Heart left ventricle (tissue), 13 donors: ENCODE results near the gene ABCC8.

Experiments
- POLR2A ChIP-seq, 2 donors: fragments of 450-650 bp; IDR thresholded peaks; one replicate each; pipeline ENCODE4 v1.6.1; 2017; ENCODE audit warnings: antibody characterized with exemption in 2 of 2, mild to moderate bottlenecking in 2 of 2, moderate library complexity in 2 of 2
- TF ChIP-seq, protein P1 (sequence below), 12 donors: fragments of 200-600 bp; sonication (generic) in 4 of 12; IDR thresholded peaks; one replicate each; pipeline versions ENCODE4 v1.5.0 to v1.8.0; 2018 to 2022; ENCODE audit warnings: antibody characterized with exemption in 12 of 12, mild to moderate bottlenecking in 5 of 12
- donor health status: ischemic (EF 13 %, LVEDD 7.1; RV severe dilation, severe dysfunction).
- donor health status: DM: no; HTN: yes; CAD: no.
- donor health status: DM: no; HTN: no; CAD: no.
- donor health status: ischemic (EF 25% LVEDD 6.9; RV normal size, moderate dysfunction).
- donor health status: ischemic (EF 25% LVEDD 5.7; RV mildly dilated, moderate dysfunction).
- donor health status: ischemic (EF 35%, LVEDD 5.7; RV mildly dilated, moderate dysfunction).
- donor health status: nonischemic (EF 11% LVEDD 7.7; RV severe dilation, severe dysfunction).
- donor health status: DM: yes; HTN: yes; CAD: no.
- donor health status: PGD.
- donor health status: ischemic (EF 29% LVEDD 5.4; RV normal size, mild dysfunction).
- donor health status: nonischemic (EF 23%, LVEDD 6.1; RV moderate dilation, normal function).

GRCh38 chr11:17526326-17526725, 49.7 kb upstream of the ABCC8 start:
- TF ChIP-seq, protein P1, sequence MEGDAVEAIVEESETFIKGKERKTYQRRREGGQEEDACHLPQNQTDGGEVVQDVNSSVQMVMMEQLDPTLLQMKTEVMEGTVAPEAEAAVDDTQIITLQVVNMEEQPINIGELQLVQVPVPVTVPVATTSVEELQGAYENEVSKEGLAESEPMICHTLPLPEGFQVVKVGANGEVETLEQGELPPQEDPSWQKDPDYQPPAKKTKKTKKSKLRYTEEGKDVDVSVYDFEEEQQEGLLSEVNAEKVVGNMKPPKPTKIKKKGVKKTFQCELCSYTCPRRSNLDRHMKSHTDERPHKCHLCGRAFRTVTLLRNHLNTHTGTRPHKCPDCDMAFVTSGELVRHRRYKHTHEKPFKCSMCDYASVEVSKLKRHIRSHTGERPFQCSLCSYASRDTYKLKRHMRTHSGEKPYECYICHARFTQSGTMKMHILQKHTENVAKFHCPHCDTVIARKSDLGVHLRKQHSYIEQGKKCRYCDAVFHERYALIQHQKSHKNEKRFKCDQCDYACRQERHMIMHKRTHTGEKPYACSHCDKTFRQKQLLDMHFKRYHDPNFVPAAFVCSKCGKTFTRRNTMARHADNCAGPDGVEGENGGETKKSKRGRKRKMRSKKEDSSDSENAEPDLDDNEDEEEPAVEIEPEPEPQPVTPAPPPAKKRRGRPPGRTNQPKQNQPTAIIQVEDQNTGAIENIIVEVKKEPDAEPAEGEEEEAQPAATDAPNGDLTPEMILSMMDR (IDR thresholded peaks at IDR 0.05): no peak
- no peak for TF ChIP-seq POLR2A (IDR thresholded peaks at IDR 0.05)
